Panc1 (cell line): ENCODE data around the gene TMEM165. TPM values are rescaled to one million over a fixed set of nuclear protein-coding genes. Genes with fewer than 3 reads are reported as not detected.

Experiments
- ATAC-seq: fragments of 200-7000 bp; cut with Tn5 transposase; 2 replicates; pipeline ENCODE4 v1.9.1; 2020; ENCODE audit warnings: mild to moderate bottlenecking, moderate library complexity
- Bru-seq: library from RNA; stranded (reverse); fragments of 400-500 nt; gene quantifications from one replicate; lab custom pipeline; 2021; lab: Mats Ljungman, UMichigan
- BruChase-seq, 2 experiments: library from RNA; stranded (reverse); fragments of 400-500 nt; gene quantifications; one replicate each; lab custom pipeline; 2021; lab: Mats Ljungman, UMichigan
- BruUV-seq: library from RNA; stranded (reverse); fragments of 400-500 nt; replicated peaks from 2 replicates; lab custom pipeline; 2021; lab: Mats Ljungman, UMichigan
- CTCF ChIA-PET: fragments of 300-600 bp; sonication (Branson Sonifier 250); formaldehyde crosslinking; loops from one replicate; lab custom pipeline; 2022; ENCODE audit warnings: antibody characterized with exemption; lab: Charles Lee
- POLR2A ChIA-PET: fragments of 300-600 bp; sonication (Branson Sonifier 250); formaldehyde crosslinking; loops from one replicate; lab custom pipeline; 2022; ENCODE audit warnings: antibody characterized with exemption; lab: Charles Lee
- DNase-seq: peaks from one replicate; pipeline ENCODE4 v3.0.0-alpha.2; 2010; ENCODE audit warnings: low read depth, low spot score
- H3K27ac ChIP-seq: 2 replicates; pipeline ENCODE4 v1.5.1; 2011; ENCODE audit warnings: mild to moderate bottlenecking, low read length, inconsistent platforms
- H3K27me3 ChIP-seq: fragments of 200-500 bp; sonication (Bioruptor generic); 2 replicates; pipeline ENCODE4 v1.6.0; 2014; ENCODE audit warnings: low read length, inconsistent platforms; ENCODE audit not compliant: control insufficient read depth, insufficient read depth
- H3K36me3 ChIP-seq: fragments of 200-500 bp; sonication (Bioruptor generic); 2 replicates; pipeline ENCODE4 v1.5.1; 2014; ENCODE audit warnings: inconsistent platforms, mild to moderate bottlenecking, low read length, moderate library complexity; ENCODE audit not compliant: control insufficient read depth, insufficient read depth
- H3K4me1 ChIP-seq: 2 replicates; pipeline ENCODE4 v1.5.1; 2011; ENCODE audit warnings: inconsistent platforms, mild to moderate bottlenecking, low read length, moderate library complexity; ENCODE audit not compliant: control insufficient read depth, insufficient read depth
- H3K4me3 ChIP-seq, 2 experiments: 2 replicates each; pipeline ENCODE4 v1.5.1; 2011 to 2012; ENCODE audit warnings: low read depth in 2 of 2, low read length in 2 of 2, mild to moderate bottlenecking in 2 of 2, inconsistent platforms in 1 of 2, moderate library complexity in 1 of 2
- H3K9me3 ChIP-seq: fragments of 200-500 bp; sonication (Bioruptor generic); 2 replicates; pipeline ENCODE4 v1.5.1; 2014; ENCODE audit warnings: low read depth, mild to moderate bottlenecking, inconsistent platforms, low read length, moderate library complexity; ENCODE audit not compliant: control insufficient read depth, insufficient read depth
- POLR2AphosphoS5 ChIP-seq: IDR thresholded peaks from 2 replicates; pipeline ENCODE4 v1.6.1; 2012; ENCODE audit warnings: mild to moderate bottlenecking, low read depth, low read length, moderate library complexity
- REST ChIP-seq, 2 experiments: IDR thresholded peaks; 2 replicates each; pipeline ENCODE4 v1.6.1; 2011 to 2012; ENCODE audit warnings: low read depth in 2 of 2, control low read depth in 1 of 2, low read length in 1 of 2, mild to moderate bottlenecking in 1 of 2, moderate library complexity in 1 of 2; ENCODE audit not compliant: insufficient read depth in 1 of 2
- SIN3A ChIP-seq: IDR thresholded peaks from 2 replicates; pipeline ENCODE4 v1.6.1; 2012; ENCODE audit warnings: low read depth, mild to moderate bottlenecking, low read length, moderate library complexity, borderline replicate concordance; ENCODE audit not compliant: insufficient read depth
- TCF7L2 ChIP-seq: IDR thresholded peaks from 2 replicates; pipeline ENCODE4 v1.6.1; 2011; ENCODE audit warnings: mild to moderate bottlenecking, low read depth, low read length, inconsistent platforms
- in situ Hi-C: cut with HindIII; loops from 2 replicates; pipeline ENCODE4 v1.10.0; 2016; ENCODE audit warnings: low sequenced_read_pairs, low pct_unique_long_range_greater_than_20kb
- intact Hi-C: fragments of 100-400 bp; cut with micrococcal nuclease; formaldehyde crosslinking; loops from one replicate; pipeline ENCODE4 v1.10.0; 2022; ENCODE audit not compliant: unreplicated experiment
- long read RNA-seq: library from polyadenylated mRNA; unstranded; transcript quantifications from one replicate; pipeline ENCODE4 v2.0.0, GENCODE V29; 2021; ENCODE audit not compliant: unreplicated experiment
- polyA plus RNA-seq: library from polyadenylated mRNA; unstranded; fragments of >200 nt; gene quantifications from one replicate; pipeline ENCODE4 v1.2.1, GENCODE V29; 2012; ENCODE audit warnings: missing spikeins; ENCODE audit not compliant: insufficient read length
- total RNA-seq: library from RNA; stranded (reverse); gene quantifications from one replicate; pipeline ENCODE4 v1.2.1, GENCODE V29; 2021; ENCODE audit not compliant: unreplicated experiment
- TF ChIP-seq, protein P1 (sequence below): fragments of 450-650 bp; IDR thresholded peaks from 2 replicates; pipeline ENCODE4 v1.5.1; 2017; ENCODE audit warnings: mild to moderate bottlenecking

The TMEM165 gene
- total RNA-seq: 54.6 TPM
- 55.3 TPM for polyA plus RNA-seq
- Bru-seq, nascent RNA: percentile 88 among the genes with signal in this experiment
- BruChase-seq, experiment 1, labeled RNA remaining after a 2-hour chase: percentile 87 among the genes with signal in this experiment
- BruChase-seq, experiment 2, labeled RNA remaining after a 6-hour chase: percentile 89 among the genes with signal in this experiment
- long read RNA-seq, transcript TMEM165-201 (6 exons, 1,928 nt): major isoform, 127 of 148 reads
- long read RNA-seq, partial matches to known transcripts: 5 of 148 reads
- long read RNA-seq, other reads (novel, unspliced or antisense): 14 of 148 reads

DNA sequence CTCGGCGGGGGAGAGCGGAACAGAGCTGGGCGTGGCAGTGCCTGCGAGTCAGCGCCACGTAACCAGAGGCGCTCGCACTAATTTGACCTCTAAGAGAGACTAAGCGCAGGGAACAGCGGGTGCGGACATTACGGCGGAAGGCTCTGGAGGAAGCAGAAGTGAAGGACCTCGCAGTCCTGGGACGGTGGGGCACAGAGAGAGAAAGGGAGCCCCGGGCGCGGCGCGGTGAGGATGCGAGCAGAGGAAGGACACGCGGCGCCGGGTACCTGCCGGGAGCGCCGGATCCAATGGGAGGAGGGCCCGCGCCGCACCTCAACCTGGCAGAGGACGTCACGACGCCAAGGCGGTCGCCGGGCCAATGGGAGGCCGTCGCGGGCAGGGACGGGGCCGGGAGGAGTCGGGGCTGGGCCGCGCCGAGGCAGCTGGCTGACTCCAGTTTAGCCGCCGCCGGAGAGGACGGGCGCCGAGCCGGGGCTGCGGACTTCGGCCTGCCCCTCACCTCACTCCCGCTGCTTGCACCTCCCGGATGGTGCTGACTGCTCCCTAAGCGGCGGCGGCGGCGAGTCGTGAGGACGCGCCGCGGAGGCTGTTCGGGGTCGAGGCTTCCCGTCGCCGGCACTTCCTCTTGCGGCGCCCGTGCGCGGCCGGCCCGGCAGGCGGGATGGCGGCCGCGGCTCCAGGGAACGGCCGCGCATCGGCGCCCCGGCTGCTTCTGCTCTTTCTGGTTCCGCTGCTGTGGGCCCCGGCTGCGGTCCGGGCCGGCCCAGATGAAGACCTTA lies at the start of gene TMEM165:
TSS of gene TMEM165 (plus strand) at position 429 of the 779 bp plus-strand sequence. CDS start at position 662, 233 bp downstream.
- TF ChIP-seq REST (IDR thresholded peaks at IDR 0.05; ENCODE audit: insufficient read depth in 1 of 2, low read depth in 2 of 2, low read length in 1 of 2) (no peak), SIN3A (peak; percentile 68; the same call in 1 of the 2 replicates), POLR2AphosphoS5 (peak; percentile 70), TCF7L2 (no peak)
- TF ChIP-seq, protein P1, sequence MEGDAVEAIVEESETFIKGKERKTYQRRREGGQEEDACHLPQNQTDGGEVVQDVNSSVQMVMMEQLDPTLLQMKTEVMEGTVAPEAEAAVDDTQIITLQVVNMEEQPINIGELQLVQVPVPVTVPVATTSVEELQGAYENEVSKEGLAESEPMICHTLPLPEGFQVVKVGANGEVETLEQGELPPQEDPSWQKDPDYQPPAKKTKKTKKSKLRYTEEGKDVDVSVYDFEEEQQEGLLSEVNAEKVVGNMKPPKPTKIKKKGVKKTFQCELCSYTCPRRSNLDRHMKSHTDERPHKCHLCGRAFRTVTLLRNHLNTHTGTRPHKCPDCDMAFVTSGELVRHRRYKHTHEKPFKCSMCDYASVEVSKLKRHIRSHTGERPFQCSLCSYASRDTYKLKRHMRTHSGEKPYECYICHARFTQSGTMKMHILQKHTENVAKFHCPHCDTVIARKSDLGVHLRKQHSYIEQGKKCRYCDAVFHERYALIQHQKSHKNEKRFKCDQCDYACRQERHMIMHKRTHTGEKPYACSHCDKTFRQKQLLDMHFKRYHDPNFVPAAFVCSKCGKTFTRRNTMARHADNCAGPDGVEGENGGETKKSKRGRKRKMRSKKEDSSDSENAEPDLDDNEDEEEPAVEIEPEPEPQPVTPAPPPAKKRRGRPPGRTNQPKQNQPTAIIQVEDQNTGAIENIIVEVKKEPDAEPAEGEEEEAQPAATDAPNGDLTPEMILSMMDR: no peak
- Histone ChIP-seq H3K9me3 (no peaks in the 10 kb centered on the region), H3K27ac (peak within 1 kb of the TSS; percentile 83), H3K36me3 (peaks cover 2% of the 10 kb centered on the region), H3K4me3 (peak within 1 kb of the TSS; percentile 79 to 93), H3K4me1 (peaks cover 9% of the 10 kb centered on the region), H3K27me3 (no peaks in the 10 kb centered on the region)
- ChIA-PET POLR2A (no interaction called here), CTCF (no interaction called here)
- ATAC-seq (peak; percentile 99), DNase-seq (no peak)
- intact Hi-C loops: loop anchor here (5.0 kb wide), 1 partner anchor 48 kb away; the partner anchor contains the start of gene SRD5A3
- no TSS peak for BruUV-seq
- in situ Hi-C loops: no loop called here

DNA sequence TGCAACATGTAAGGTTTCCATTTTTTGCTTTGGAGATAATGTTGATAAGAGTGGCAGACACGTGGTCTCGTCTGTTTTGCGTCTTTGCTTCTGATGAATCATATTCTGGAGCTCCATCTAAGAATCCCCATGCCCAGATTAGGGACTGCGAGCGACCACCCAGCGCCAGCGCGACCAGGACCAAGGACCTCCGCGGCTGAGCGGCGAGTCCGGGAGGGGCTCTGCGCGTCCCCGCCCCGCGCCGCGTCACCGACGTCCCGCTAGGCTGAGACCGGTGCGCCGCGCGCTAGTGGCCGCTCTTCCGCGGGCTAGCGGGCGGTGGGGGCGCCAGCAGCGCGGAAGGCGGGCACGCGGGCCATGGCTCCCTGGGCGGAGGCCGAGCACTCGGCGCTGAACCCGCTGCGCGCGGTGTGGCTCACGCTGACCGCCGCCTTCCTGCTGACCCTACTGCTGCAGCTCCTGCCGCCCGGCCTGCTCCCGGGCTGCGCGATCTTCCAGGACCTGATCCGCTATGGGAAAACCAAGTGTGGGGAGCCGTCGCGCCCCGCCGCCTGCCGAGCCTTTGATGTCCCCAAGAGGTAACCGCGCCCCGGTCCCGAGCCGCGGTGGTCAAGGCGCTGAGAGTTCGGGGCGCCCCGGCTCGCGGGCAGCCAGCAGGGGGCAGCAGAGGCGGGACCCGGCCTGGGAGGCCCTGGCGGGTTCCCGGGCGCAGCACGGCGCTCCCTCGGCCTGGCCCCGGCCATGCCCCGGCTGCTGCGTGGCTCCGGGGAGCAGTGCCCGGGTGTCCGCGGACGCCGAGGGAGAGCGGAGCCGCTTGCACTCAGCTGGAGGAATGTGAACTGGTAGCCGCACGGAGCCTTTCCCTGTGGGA lies 49.5 kb upstream of the TMEM165 start, which contains the start of gene SRD5A3:
TSS of gene SRD5A3 (plus strand) at position 263 of the 871 bp plus-strand sequence. CDS start at position 358, 95 bp downstream.
- Histone ChIP-seq H3K4me3 (peak within 1 kb of the TSS; percentile 56 to 66), H3K27me3 (no peaks in the 10 kb centered on the region), H3K9me3 (no peaks in the 10 kb centered on the region), H3K36me3 (no peaks in the 10 kb centered on the region), H3K4me1 (peaks cover 7% of the 10 kb centered on the region; the same call in 1 of the 2 replicates), H3K27ac (peak within 1 kb of the TSS; percentile 87)
- TF ChIP-seq REST (IDR thresholded peaks at IDR 0.05; ENCODE audit: insufficient read depth in 1 of 2, low read depth in 2 of 2, low read length in 1 of 2) (no peak), TCF7L2 (peak; percentile 99), POLR2AphosphoS5 (peak; percentile 58), SIN3A (no peak)
- TF ChIP-seq, protein P1: peak; percentile 91
- DNase-seq (peak; percentile 5), ATAC-seq (peak; percentile 98)
- ChIA-PET CTCF (no interaction called here), POLR2A (interaction anchor here (0.6 to 0.7 kb wide), 2 partner anchors 16 to 273 kb away, joined by 3 to 4 read pairs; no protein-coding TSS in a partner anchor)
- intact Hi-C loops: loop anchor here (5.0 kb wide), 1 partner anchor 51 kb away; the partner anchor contains the start of gene TMEM165
- in situ Hi-C loops: no loop called here
- no TSS peak for BruUV-seq
